Lower lobe of right lung (tissue), 2 donors: Measurements from ENCODE around the gene SAPCD2. TPM values are rescaled to one million over a fixed set of nuclear protein-coding genes. Genes with fewer than 3 reads are reported as not detected.

Experiments used
- ATAC-seq, 2 donors: fragments of 200-7000 bp; cut with Tn5 transposase; one replicate each; pipeline ENCODE4 v1.9.1; 2020 to 2022; ENCODE audit warnings: mild to moderate bottlenecking in 2 of 2, moderate library complexity in 2 of 2
- DNase-seq: peaks from one replicate; pipeline ENCODE4 v3.0.0-alpha.2; 2020
- H3K27ac ChIP-seq: fragments of 200-600 bp; one replicate; pipeline ENCODE4 v1.8.0; 2022
- H3K27me3 ChIP-seq: fragments of 200-600 bp; one replicate; pipeline ENCODE4 v1.8.0; 2022; ENCODE audit warnings: low read depth
- H3K36me3 ChIP-seq: fragments of 200-600 bp; one replicate; pipeline ENCODE4 v1.8.0; 2022; ENCODE audit warnings: mild to moderate bottlenecking
- H3K4me1 ChIP-seq: fragments of 200-600 bp; one replicate; pipeline ENCODE4 v1.8.0; 2022
- H3K4me3 ChIP-seq: fragments of 200-600 bp; one replicate; pipeline ENCODE4 v1.8.0; 2022; ENCODE audit warnings: mild to moderate bottlenecking
- H3K9me3 ChIP-seq: fragments of 200-600 bp; one replicate; pipeline ENCODE4 v1.8.0; 2022
- CTCF ChIP-seq: fragments of 200-600 bp; IDR thresholded peaks from one replicate; pipeline ENCODE4 v1.8.0; 2022; ENCODE audit warnings: antibody characterized with exemption, mild to moderate bottlenecking
- intact Hi-C: fragments of 100-400 bp; cut with DNase I; formaldehyde crosslinking; loops from one replicate; pipeline ENCODE4 v1.11.0; 2022
- total RNA-seq: library from RNA; stranded (reverse); fragmentation: NEBNext Ultra II Directional; extraction: Animal tissue kit (Norgen Biotek cat#: 25700); gene quantifications from one replicate; pipeline ENCODE4 v1.2.1, GENCODE V29; 2021
- donor health status: DM: no; HTN: yes; CAD: no; lungs with severe emphysema.

Gene SAPCD2
- total RNA-seq, 1 donor from 2014 or later = 0.86 TPM

DNA sequence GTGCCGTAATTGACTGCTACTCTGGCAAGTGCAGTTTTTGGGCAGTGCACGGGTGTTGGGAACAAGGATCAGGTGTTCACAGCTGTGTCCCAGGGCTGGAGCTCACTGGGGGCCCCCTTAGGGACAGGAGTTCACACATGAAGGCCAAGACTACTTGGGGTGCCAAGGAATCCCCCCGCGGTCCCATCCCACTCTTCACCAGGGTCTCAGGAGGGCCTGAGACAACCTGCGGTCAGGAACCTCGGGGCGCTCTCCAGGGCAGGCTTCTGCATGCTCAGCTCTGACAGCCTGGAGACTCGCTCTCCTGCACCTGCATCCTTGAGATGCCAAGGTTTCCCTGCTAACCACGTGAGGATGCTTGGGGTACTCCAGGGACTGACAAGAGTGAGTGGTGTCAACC lies 14.2 kb upstream of the SAPCD2 start:
- Histone ChIP-seq H3K27me3 (no peaks in the 10 kb centered on the region), H3K27ac (no peak overlapping the region), H3K4me1 (peaks cover 24% of the 10 kb centered on the region), H3K36me3 (peaks cover 43% of the 10 kb centered on the region), H3K9me3 (no peaks in the 10 kb centered on the region), H3K4me3 (no peak overlapping the region)
- ATAC-seq (no peak), DNase-seq (no peak)
- intact Hi-C loops = no loop called here
- no peak for TF ChIP-seq CTCF

- Histone ChIP-seq H3K9me3 (no peaks in the 10 kb centered on the region), H3K4me3 (no peak overlapping the region), H3K4me1 (peaks cover 28% of the 10 kb centered on the region), H3K27ac (no peak overlapping the region), H3K27me3 (no peaks in the 10 kb centered on the region), H3K36me3 (peaks cover 53% of the 10 kb centered on the region)
- no peak for DNase-seq
- TF ChIP-seq CTCF = no peak
- ATAC-seq = no peak
- intact Hi-C loops = no loop called here
Observed at GRCh38 chr9:137083394-137084004, 13.1 kb upstream of the SAPCD2 start.

DNA sequence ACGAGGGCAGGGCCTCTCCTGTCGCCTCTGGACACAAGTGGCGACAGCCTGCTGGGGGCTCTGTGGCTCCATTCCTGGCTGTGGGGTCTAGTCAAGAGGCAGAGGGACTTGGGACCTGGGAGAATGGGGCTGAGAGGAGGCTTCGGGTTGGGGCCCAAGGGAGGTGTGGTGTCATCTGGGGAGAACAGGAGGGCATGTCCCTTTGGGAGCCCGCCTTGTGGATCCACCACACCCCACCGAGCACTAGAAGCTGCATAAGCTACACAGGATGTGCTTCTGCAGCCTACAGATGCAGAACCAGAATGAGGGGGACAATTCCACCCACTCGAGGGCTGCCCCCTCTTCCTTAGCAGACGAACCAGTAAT lies 12.6 kb upstream of the SAPCD2 start:
- no peak for TF ChIP-seq CTCF
- intact Hi-C loops = no loop called here
- H3K4me3 ChIP-seq = no peak overlapping the region
- peaks cover 54% of the 10 kb centered on the region for H3K36me3 ChIP-seq
- ATAC-seq (no peak), DNase-seq (no peak)
- H3K27me3 ChIP-seq = no peaks in the 10 kb centered on the region
- peaks cover 30% of the 10 kb centered on the region for H3K4me1 ChIP-seq
- no peak overlapping the region for H3K27ac ChIP-seq
- H3K9me3 ChIP-seq = no peaks in the 10 kb centered on the region

GRCh38 chr9:137082222-137082924 lies 12.0 kb upstream of the SAPCD2 start:
- ATAC-seq (no peak), DNase-seq (no peak)
- Histone ChIP-seq H3K27me3 (no peaks in the 10 kb centered on the region), H3K4me3 (no peak overlapping the region), H3K4me1 (peaks cover 25% of the 10 kb centered on the region), H3K27ac (no peak overlapping the region), H3K36me3 (peaks cover 54% of the 10 kb centered on the region), H3K9me3 (no peaks in the 10 kb centered on the region)
- intact Hi-C loops = no loop called here
- no peak for TF ChIP-seq CTCF

DNA sequence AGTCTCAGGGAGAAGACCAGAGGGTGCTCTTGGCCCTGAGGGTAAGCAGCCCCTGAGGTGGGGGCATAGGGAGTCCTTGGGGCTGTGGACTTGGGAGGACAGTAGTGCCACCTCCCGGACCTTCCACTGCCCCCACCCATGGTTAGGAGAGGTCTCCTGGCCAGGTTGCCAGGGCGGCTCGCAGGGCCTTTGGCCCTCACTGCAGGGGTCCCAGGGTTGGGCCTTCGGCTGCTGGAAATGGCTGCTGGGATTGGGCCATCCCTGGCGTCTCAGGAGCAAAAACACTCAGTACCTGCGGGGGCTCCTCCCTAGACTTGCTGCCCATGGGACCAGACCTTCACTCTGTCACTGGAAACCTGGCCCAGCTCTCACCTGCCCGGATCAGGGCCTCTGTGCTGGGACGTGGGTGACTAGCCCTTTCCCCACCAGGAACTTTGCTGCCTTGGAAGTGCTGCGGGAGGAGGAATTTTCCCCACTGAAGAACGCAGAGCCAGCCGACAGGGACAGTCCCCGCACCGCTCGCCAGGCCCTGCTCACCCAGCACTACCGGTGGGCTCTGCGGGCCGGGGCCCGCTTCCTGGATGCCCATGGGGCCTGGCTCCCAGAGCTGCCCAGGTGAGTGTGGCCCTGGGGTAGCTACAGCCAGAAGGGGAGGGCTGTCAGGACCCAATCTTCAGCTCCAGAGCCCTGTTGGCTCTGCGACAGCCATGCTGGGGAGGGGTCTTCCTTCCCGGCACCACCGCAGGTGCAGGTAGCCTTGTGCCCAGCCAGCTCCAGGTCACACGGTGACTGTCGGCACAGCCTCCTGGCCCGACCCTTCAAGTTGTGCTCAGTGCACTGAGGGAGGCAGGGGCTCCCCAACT lies 10.1 kb upstream of the SAPCD2 start:
- Histone ChIP-seq H3K27me3 (no peaks in the 10 kb centered on the region), H3K27ac (no peak overlapping the region), H3K4me3 (no peak overlapping the region), H3K9me3 (no peaks in the 10 kb centered on the region), H3K36me3 (peaks cover 54% of the 10 kb centered on the region), H3K4me1 (peaks cover 21% of the 10 kb centered on the region)
- no peak for DNase-seq
- intact Hi-C loops = no loop called here
- ATAC-seq = no peak
- no peak for TF ChIP-seq CTCF
